Chondrocyte (in vitro differentiated cells): ENCODE results near the gene SHB. TPM values are rescaled to one million over a fixed set of nuclear protein-coding genes. Genes with fewer than 3 reads are reported as not detected.
A peak's percentile ranks its signal among the peaks of the same experiment; 100 is the strongest.

ENCODE experiments used
- DNase-seq: peaks from one replicate; pipeline ENCODE4 v3.0.0; 2021; ENCODE audit warnings: mixed read lengths, low spot score
- H3K27ac Mint-ChIP-seq: one replicate; pipeline ENCODE4 v1.8.0; 2021; ENCODE audit warnings: mild to moderate bottlenecking, moderate library complexity, mixed read lengths; ENCODE audit not compliant: unreplicated experiment
- H3K27me3 Mint-ChIP-seq: 2 replicates; pipeline ENCODE4 v1.8.0; 2021; ENCODE audit warnings: low read depth, mixed read lengths
- H3K36me3 Mint-ChIP-seq: 2 replicates; pipeline ENCODE4 v1.8.0; 2021; ENCODE audit warnings: low read depth, mixed read lengths
- H3K4me1 Mint-ChIP-seq: 2 replicates; pipeline ENCODE4 v1.8.0; 2021; ENCODE audit warnings: low read depth, mild to moderate bottlenecking, mixed read lengths
- H3K4me3 Mint-ChIP-seq: one replicate; pipeline ENCODE4 v1.8.0; 2021; ENCODE audit warnings: mild to moderate bottlenecking, moderate library complexity, mixed read lengths; ENCODE audit not compliant: unreplicated experiment
- H3K9me3 Mint-ChIP-seq: 2 replicates; pipeline ENCODE4 v1.8.0; 2021; ENCODE audit warnings: low read depth, mixed read lengths
- total RNA-seq: library from RNA; stranded (reverse); gene quantifications from 3 replicates; pipeline ENCODE4 v1.2.1, GENCODE V29; 2021
- TF ChIP-seq, protein P1 (sequence below): fragments of 200-600 bp; sonication (generic); IDR thresholded peaks from 2 replicates; pipeline ENCODE4 v1.5.0; 2021; ENCODE audit warnings: antibody characterized with exemption, mild to moderate bottlenecking, moderate library complexity

SHB gene
- total RNA-seq, 1 donor from 2014 or later: 23.8 TPM

DNA sequence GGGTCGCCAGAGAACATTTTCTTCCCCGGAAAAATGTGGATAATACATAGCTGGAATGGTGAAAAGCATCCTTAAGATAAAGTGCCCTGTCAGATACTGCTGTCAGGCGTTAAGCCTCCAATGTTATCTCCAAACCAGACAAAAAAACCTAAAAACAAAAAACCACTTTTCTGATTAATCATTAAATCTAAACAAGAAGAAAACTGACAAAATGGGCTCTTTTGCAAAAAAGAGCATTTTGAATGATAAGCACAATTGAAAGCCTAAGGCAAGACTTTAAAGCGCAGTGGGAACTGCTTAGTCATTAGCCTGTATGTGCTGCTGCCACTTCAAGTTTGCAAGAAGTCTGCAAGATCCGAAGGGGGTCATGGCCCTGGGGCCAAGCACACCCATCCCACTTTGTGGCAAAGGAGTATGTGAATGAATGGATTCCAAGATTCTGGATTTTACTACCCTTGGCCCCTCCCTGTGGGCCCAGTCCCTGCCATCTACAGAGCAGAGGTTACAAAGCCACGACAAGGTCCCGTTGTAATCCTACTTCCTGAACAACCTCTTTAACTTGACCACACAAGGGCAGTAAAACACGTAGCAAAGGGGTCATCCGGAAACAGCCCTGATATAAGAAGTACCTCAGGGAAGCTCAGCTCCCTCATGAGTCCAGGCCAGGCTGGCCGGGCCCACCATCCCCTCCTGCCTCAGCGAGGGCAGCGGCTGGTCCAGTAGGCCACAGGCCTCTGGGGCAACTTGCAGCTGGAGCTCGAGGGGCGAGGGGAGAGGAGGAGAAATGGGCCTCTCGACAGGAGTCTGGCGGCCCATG, 29.7 kb downstream of the SHB start:
- TF ChIP-seq, protein P1, sequence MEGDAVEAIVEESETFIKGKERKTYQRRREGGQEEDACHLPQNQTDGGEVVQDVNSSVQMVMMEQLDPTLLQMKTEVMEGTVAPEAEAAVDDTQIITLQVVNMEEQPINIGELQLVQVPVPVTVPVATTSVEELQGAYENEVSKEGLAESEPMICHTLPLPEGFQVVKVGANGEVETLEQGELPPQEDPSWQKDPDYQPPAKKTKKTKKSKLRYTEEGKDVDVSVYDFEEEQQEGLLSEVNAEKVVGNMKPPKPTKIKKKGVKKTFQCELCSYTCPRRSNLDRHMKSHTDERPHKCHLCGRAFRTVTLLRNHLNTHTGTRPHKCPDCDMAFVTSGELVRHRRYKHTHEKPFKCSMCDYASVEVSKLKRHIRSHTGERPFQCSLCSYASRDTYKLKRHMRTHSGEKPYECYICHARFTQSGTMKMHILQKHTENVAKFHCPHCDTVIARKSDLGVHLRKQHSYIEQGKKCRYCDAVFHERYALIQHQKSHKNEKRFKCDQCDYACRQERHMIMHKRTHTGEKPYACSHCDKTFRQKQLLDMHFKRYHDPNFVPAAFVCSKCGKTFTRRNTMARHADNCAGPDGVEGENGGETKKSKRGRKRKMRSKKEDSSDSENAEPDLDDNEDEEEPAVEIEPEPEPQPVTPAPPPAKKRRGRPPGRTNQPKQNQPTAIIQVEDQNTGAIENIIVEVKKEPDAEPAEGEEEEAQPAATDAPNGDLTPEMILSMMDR: no peak
- DNase-seq: no peak
- H3K27ac Mint-ChIP-seq: peak overlapping the region; percentile 95
- no peaks in the 10 kb centered on the region for H3K27me3 Mint-ChIP-seq
- H3K4me1 Mint-ChIP-seq: peaks cover 60% of the 10 kb centered on the region
- no peaks in the 10 kb centered on the region for H3K9me3 Mint-ChIP-seq
- H3K4me3 Mint-ChIP-seq: no peak overlapping the region
- no peaks in the 10 kb centered on the region for H3K36me3 Mint-ChIP-seq

DNA sequence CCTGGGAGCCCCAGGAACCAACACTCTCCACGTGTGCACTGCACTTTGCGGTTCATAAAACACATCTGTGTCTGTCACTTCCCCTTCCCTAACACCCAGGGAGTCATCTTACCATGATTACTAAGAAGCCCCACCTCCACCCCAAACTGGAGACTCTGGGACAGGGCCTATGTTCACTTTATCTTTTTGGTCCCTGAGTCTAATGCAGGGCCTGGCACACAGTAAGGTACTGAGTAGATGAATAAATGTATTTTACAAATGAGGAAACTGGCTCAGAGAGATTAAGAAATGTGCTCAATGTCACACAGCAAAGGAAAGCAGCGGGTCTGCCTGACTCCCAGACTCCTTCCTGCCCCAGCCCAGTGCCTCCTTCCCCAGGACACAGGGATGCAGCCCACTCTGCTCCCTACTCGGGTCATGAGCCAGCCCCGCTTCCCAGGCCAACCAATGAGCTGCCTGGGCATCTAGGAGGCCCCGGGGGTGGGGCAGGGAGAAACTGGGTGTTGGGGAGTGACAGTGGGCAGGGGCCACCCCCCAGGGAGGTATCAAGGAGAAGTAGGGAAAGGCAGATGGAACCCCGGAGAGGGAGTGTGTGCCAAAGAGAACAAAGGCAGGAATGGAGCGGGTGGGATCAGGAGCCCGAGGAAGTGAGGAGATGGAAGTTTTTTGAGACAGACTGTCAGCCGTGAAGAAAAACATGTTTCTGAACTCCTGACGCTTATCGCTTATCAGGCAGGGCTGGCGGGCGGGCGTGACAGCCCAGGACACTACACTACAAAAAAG, 30.5 kb downstream of the SHB start:
- Mint-ChIP-seq H3K36me3 (no peaks in the 10 kb centered on the region), H3K9me3 (no peaks in the 10 kb centered on the region), H3K27me3 (no peaks in the 10 kb centered on the region), H3K4me1 (peaks cover 60% of the 10 kb centered on the region), H3K4me3 (peak overlapping the region; percentile 33), H3K27ac (peak overlapping the region; percentile 95)
- TF ChIP-seq, protein P1: no peak
- no peak for DNase-seq

DNA sequence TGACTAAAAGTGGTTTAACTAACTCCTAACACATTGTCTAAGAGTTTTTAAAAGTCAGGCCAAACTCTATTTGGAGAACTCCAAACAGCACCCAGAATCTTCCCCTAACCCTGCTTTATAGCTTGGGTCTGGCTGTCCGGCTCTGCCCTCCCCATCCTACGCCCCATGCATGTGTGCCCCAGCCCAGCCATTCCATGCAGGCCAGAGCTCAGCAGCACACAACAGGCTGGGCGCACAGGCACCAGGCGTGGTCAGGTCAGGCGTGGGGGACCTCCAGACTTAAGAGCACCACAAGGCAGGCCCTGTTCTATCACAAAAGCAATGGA, 31.1 kb downstream of the SHB start:
- Mint-ChIP-seq H3K4me1 (peaks cover 58% of the 10 kb centered on the region), H3K9me3 (no peaks in the 10 kb centered on the region), H3K27me3 (no peaks in the 10 kb centered on the region), H3K27ac (peak overlapping the region; percentile 13), H3K36me3 (no peaks in the 10 kb centered on the region), H3K4me3 (no peak overlapping the region)
- TF ChIP-seq, protein P1: no peak
- peak; percentile 56 for DNase-seq

DNA sequence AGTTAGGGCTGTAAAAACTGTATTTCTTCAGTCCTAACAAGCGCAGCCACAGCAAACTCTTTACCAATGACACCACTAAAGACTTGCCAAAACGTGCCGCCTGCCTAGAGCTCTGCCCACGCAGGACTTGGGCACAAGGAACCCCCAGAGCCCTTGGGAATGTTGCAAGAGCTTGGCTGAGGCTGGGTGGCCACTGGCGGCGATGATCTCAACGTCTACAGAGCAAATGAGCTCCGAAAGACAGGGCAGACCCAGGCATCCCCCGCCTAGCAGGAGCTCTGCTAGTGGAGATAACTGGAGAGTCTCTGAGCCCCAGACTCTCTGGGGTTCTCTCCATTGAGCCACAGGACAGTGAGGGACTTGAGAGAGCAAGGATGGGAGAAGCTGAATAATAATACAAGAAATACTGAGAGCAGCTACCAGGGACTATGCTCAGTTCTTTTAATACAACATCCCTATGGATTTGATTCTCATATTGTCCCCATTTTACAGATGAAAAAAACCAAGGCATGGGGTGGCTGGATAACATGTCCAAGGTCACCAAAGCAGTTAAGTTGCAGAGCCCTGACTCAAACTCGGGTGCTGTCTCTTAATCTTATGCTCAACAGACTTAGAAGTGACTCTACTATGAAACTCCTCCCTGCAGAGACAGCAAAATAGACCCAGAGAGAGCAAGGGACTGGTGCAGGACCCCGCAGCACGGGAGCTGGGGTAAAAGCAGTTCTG, 32.5 kb downstream of the SHB start:
- Mint-ChIP-seq H3K27me3 (no peaks in the 10 kb centered on the region), H3K27ac (peak overlapping the region; percentile 93), H3K4me1 (peaks cover 57% of the 10 kb centered on the region), H3K4me3 (no peak overlapping the region), H3K36me3 (no peaks in the 10 kb centered on the region), H3K9me3 (no peaks in the 10 kb centered on the region)
- DNase-seq: peak; percentile 38
- TF ChIP-seq, protein P1: no peak

DNA sequence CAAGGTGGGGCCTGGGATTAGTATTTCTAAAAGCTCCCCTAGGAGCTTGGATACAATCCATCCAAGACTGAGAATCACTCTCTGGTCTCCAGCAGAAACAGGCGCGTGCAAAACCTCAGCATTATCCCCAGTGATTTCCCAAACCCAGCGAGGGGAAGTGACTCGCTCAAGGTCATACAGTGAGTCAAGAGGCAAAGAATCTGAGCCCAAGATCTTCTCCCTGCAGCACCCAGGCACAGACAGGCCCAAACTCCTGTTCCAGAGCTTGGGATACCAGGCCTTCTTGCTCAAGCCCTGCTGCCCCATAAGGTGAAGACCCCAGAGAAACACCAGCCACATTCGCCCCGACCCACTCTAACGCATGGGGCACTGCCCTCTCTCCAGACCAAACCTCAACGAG, 33.2 kb downstream of the SHB start:
- TF ChIP-seq, protein P1: no peak
- Mint-ChIP-seq H3K4me3 (peak overlapping the region; percentile 22), H3K27ac (peak overlapping the region; percentile 93), H3K4me1 (peaks cover 57% of the 10 kb centered on the region), H3K27me3 (no peaks in the 10 kb centered on the region), H3K9me3 (no peaks in the 10 kb centered on the region), H3K36me3 (no peaks in the 10 kb centered on the region)
- DNase-seq: no peak
